Measurements from ENCODE around the gene PHF24. TPM values are rescaled to one million over a fixed set of nuclear protein-coding genes. Genes with fewer than 3 reads are reported as not detected.

Gene PHF24
- total and polyA plus RNA-seq, 10 of the 15 experiments (the other 5 are each of a cell fraction or from before 2014, with no cell fraction given) = 0.02 to 0.04 TPM; not detected in 8

DNA sequence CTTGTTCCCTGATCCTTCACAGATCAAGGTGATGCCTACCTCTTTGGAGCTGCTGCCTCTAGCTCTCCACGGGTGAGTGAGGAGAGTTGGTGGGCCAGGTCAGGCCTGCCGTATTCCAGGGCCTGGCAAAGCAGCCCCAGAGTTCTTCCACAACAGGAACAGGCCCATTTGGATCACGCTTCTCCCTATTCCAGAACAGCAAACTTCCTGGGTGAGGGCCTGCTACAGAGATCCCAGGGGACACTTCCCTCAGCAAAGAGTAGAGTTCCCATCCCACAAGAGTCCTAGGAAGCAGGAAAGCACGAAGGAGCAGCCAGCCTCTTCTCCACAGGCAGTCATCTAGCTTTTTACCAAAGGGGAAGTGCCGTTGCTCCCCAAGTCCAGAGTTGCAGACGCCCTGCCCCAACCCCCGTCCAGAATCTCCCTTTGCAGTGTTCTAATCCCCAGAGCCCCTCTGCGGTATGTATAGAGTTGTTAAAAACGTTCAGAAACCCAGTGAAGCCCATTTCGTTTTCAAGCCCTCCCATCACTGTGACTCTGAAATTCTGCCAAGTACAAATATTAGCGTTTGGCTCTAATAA is 22.2 kb downstream of the PHF24 start:
- Histone ChIP-seq H3K4me1 (ENCODE audit: control insufficient read depth, insufficient read depth, low read length) (peaks cover 21% of the 10 kb centered on the region), H3K27me3 (replicated peaks in 1 of 2; ENCODE audit: control insufficient read depth in 2 of 2, insufficient read depth in 2 of 2, low read length in 1 of 2) (no peaks in the 10 kb centered on the region; a peak in 1 of 4 replicates), H3K79me2 (ENCODE audit: control insufficient read depth, insufficient read depth, low read length) (no peaks in the 10 kb centered on the region), H4K20me1 (ENCODE audit: control insufficient read depth, insufficient read depth) (no peaks in the 10 kb centered on the region), H3K4me3 (no peak overlapping the region), H3K36me3 (ENCODE audit: control insufficient read depth in 2 of 2, insufficient read depth in 2 of 2, low read length in 1 of 2) (no peaks in the 10 kb centered on the region), H3K4me2 (ENCODE audit: control insufficient read depth, insufficient read depth) (no peak overlapping the region), H3K9ac (ENCODE audit: control insufficient read depth, insufficient read depth, low read length) (no peak overlapping the region), H3K27ac (ENCODE audit: control insufficient read depth, insufficient read depth) (no peak overlapping the region), H2AFZ (ENCODE audit: control insufficient read depth, low read depth, low read length) (no peak overlapping the region), H3K9me3 (replicated peaks; ENCODE audit: control insufficient read depth, insufficient read depth, low read length) (no peaks in the 10 kb centered on the region)
- TF ChIP-seq, protein P1, sequence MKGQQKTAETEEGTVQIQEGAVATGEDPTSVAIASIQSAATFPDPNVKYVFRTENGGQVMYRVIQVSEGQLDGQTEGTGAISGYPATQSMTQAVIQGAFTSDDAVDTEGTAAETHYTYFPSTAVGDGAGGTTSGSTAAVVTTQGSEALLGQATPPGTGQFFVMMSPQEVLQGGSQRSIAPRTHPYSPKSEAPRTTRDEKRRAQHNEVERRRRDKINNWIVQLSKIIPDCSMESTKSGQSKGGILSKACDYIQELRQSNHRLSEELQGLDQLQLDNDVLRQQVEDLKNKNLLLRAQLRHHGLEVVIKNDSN (IDR thresholded peaks at IDR 0.05; ENCODE audit: borderline replicate concordance, extremely low read length, insufficient read depth, low read depth, low read length) = no peak
- TF ChIP-seq SREBF2 (IDR thresholded peaks at IDR 0.05; ENCODE audit: low read length) (no peak), NFYB (IDR thresholded peaks at IDR 0.05; ENCODE audit: insufficient read depth, low read depth, low read length) (no peak)
- intact Hi-C loops (cut with micrococcal nuclease; ENCODE audit: unreplicated experiment) (no loop called here), in situ Hi-C loops (cut with MboI) (loop anchor here (5.0 kb wide), 1 partner anchor 83 kb away; a partner anchor contains a TSS)
- FAIRE-seq (no peak), DNase-seq (ENCODE audit: low read depth, low spot score) (no peak), ATAC-seq (no peak)
- SMC1A ChIA-PET (ENCODE audit: uncharacterized antibody, unreplicated experiment) = no interaction called here
- no TSS peak for BruUV-seq (replicated peaks)
- 42% methylated on average over 11 of the region's 11 CpGs for WGBS (ENCODE audit: insufficient coverage, insufficient replicate concordance, low lambda C conversion rate, missing lambda C conversion rate)
- CTCF ChIA-PET = interaction anchor here (1.0 to 1.3 kb wide), 2 partner anchors 71 to 81 kb away, joined by 3 to 4 read pairs; no protein-coding TSS in a partner anchor
- RAD21 ChIA-PET (ENCODE audit: unreplicated experiment) = no interaction called here
- POLR2A ChIA-PET = no interaction called here

DNA sequence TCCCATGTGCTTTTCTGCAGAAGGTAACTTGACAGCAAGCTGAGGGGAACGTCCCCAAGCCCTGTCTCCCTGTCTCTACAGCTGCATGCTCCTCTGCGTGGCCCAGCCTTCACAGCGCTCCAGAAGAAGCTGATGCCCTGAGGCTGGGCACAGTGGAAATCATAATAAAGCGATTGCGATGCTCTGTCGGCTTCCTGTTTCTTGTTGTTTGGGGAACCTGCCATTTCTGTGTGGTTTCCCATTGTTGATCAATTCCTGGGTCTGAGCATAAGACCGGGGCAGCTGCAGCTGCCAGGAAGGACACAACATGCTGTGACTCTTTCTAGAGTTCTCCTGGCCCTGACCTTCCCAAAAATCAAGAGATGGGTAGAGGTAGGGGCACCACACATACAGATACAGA is 24.3 kb downstream of the PHF24 start:
- Histone ChIP-seq H3K4me1 (ENCODE audit: control insufficient read depth, insufficient read depth, low read length) (peaks cover 35% of the 10 kb centered on the region), H3K27me3 (replicated peaks in 1 of 2; ENCODE audit: control insufficient read depth in 2 of 2, insufficient read depth in 2 of 2, low read length in 1 of 2) (no peaks in the 10 kb centered on the region), H2AFZ (ENCODE audit: control insufficient read depth, low read depth, low read length) (no peak overlapping the region), H3K4me3 (no peak overlapping the region), H3K27ac (ENCODE audit: control insufficient read depth, insufficient read depth) (no peak overlapping the region), H3K36me3 (ENCODE audit: control insufficient read depth in 2 of 2, insufficient read depth in 2 of 2, low read length in 1 of 2) (no peaks in the 10 kb centered on the region), H3K9ac (ENCODE audit: control insufficient read depth, insufficient read depth, low read length) (no peak overlapping the region), H3K79me2 (ENCODE audit: control insufficient read depth, insufficient read depth, low read length) (no peaks in the 10 kb centered on the region), H3K4me2 (ENCODE audit: control insufficient read depth, insufficient read depth) (peak overlapping the region; percentile 26; the same call in 1 of the 2 replicates), H4K20me1 (ENCODE audit: control insufficient read depth, insufficient read depth) (no peaks in the 10 kb centered on the region), H3K9me3 (replicated peaks; ENCODE audit: control insufficient read depth, insufficient read depth, low read length) (no peaks in the 10 kb centered on the region)
- BruUV-seq (replicated peaks) = no TSS peak
- ChIA-PET RAD21 (ENCODE audit: unreplicated experiment) (no interaction called here), SMC1A (ENCODE audit: uncharacterized antibody, unreplicated experiment) (interaction anchor here (0.7 to 3.6 kb wide), 2 partner anchors 69 to 84 kb away, joined by 3 to 54 read pairs; no protein-coding TSS in a partner anchor), POLR2A (no interaction called here), CTCF (interaction anchor here (0.6 to 3.5 kb wide), 4 partner anchors 12 to 638 kb away, joined by 3 to 86 read pairs (median 3); no protein-coding TSS in a partner anchor)
- FAIRE-seq (peak; percentile 18), DNase-seq (ENCODE audit: low read depth, low spot score) (no peak), ATAC-seq (no peak)
- WGBS (ENCODE audit: insufficient coverage, insufficient replicate concordance, low lambda C conversion rate, missing lambda C conversion rate) = 33% methylated on average over 7 of the region's 7 CpGs
- intact Hi-C loops (cut with micrococcal nuclease; ENCODE audit: unreplicated experiment) (no loop called here), in situ Hi-C loops (cut with MboI) (loop anchor here (5.0 kb wide), 1 partner anchor 85 kb away; a partner anchor contains a TSS)
- no peak for TF ChIP-seq HDAC2 (IDR thresholded peaks at IDR 0.05)
- no peak for TF ChIP-seq BRCA1 (IDR thresholded peaks at IDR 0.05; ENCODE audit: low read depth, low read length)
- TF ChIP-seq TCF12 (IDR thresholded peaks at IDR 0.05; ENCODE audit: low read depth, low read length) = no peak
- TF ChIP-seq TCF3 (IDR thresholded peaks at IDR 0.05; ENCODE audit: borderline replicate concordance, insufficient read depth, low read depth, low read length) = no peak
- TF ChIP-seq, protein P2, sequence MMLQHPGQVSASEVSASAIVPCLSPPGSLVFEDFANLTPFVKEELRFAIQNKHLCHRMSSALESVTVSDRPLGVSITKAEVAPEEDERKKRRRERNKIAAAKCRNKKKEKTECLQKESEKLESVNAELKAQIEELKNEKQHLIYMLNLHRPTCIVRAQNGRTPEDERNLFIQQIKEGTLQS (IDR thresholded peaks at IDR 0.05; ENCODE audit: borderline replicate concordance, extremely low read depth, low read depth, low read length) = no peak
- no peak for TF ChIP-seq FOS (IDR thresholded peaks at IDR 0.05; ENCODE audit: borderline replicate concordance, extremely low read depth, insufficient read length)
- TF ChIP-seq TBL1XR1 (IDR thresholded peaks at IDR 0.05; ENCODE audit: low read depth, low read length) = no peak
- TF ChIP-seq, protein P3, sequence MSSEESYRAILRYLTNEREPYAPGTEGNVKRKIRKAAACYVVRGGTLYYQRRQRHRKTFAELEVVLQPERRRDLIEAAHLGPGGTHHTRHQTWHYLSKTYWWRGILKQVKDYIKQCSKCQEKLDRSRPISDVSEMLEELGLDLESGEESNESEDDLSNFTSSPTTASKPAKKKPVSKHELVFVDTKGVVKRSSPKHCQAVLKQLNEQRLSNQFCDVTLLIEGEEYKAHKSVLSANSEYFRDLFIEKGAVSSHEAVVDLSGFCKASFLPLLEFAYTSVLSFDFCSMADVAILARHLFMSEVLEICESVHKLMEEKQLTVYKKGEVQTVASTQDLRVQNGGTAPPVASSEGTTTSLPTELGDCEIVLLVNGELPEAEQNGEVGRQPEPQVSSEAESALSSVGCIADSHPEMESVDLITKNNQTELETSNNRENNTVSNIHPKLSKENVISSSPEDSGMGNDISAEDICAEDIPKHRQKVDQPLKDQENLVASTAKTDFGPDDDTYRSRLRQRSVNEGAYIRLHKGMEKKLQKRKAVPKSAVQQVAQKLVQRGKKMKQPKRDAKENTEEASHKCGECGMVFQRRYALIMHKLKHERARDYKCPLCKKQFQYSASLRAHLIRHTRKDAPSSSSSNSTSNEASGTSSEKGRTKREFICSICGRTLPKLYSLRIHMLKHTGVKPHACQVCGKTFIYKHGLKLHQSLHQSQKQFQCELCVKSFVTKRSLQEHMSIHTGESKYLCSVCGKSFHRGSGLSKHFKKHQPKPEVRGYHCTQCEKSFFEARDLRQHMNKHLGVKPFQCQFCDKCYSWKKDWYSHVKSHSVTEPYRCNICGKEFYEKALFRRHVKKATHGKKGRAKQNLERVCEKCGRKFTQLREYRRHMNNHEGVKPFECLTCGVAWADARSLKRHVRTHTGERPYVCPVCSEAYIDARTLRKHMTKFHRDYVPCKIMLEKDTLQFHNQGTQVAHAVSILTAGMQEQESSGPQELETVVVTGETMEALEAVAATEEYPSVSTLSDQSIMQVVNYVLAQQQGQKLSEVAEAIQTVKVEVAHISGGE (CRISPR knock-in tag; IDR thresholded peaks at IDR 0.05) = no peak
- no peak for TF ChIP-seq PAX5 (IDR thresholded peaks at IDR 0.05; ENCODE audit: borderline replicate concordance, low read depth, low read length)
- no peak for TF ChIP-seq STAT3 (IDR thresholded peaks at IDR 0.05; ENCODE audit: low read depth, low read length)
